Endodermal cell (in vitro differentiated cells): ENCODE results near the gene ZCWPW1. TPM values are rescaled to one million over a fixed set of nuclear protein-coding genes. Genes with fewer than 3 reads are reported as not detected.

Source experiments
- DNase-seq: peaks from one replicate; pipeline ENCODE4 v3.0.0-alpha.2; 2017
- H3K27ac ChIP-seq: 2 replicates; pipeline ENCODE4 v1.5.1; 2013; ENCODE audit warnings: mild to moderate bottlenecking, low read depth, low read length, moderate library complexity
- H3K27me3 ChIP-seq: 2 replicates; pipeline ENCODE4 v1.6.1; 2013; ENCODE audit warnings: mild to moderate bottlenecking, low read length, moderate library complexity; ENCODE audit not compliant: insufficient read depth, control insufficient read depth, poor library complexity, severe bottlenecking
- H3K36me3 ChIP-seq: 2 replicates; pipeline ENCODE4 v1.7.0; 2013; ENCODE audit warnings: mild to moderate bottlenecking, low read length, moderate library complexity; ENCODE audit not compliant: control insufficient read depth, insufficient read depth
- H3K4me1 ChIP-seq: one replicate; pipeline ENCODE4 v1.7.0; 2013; ENCODE audit warnings: low read length; ENCODE audit not compliant: control insufficient read depth, insufficient read depth
- H3K4me3 ChIP-seq: 2 replicates; pipeline ENCODE4 v1.5.1; 2013; ENCODE audit warnings: mild to moderate bottlenecking, low read length, moderate library complexity
- H3K9ac ChIP-seq: 2 replicates; pipeline ENCODE4 v1.6.1; 2013; ENCODE audit warnings: mild to moderate bottlenecking, low read length, moderate library complexity; ENCODE audit not compliant: poor library complexity, severe bottlenecking; ENCODE audit errors: extremely low read depth
- H3K9me3 ChIP-seq: 2 replicates; pipeline ENCODE4 v1.6.1; 2013; ENCODE audit warnings: mild to moderate bottlenecking, low read length, moderate library complexity; ENCODE audit not compliant: control insufficient read depth
- H3K27ac Mint-ChIP-seq: 2 replicates; pipeline ENCODE4 v1.8.0; 2020; ENCODE audit warnings: mixed read lengths
- H3K27me3 Mint-ChIP-seq: 2 replicates; pipeline ENCODE4 v1.8.0; 2021; ENCODE audit warnings: mild to moderate bottlenecking, mixed read lengths; ENCODE audit not compliant: insufficient read depth
- H3K36me3 Mint-ChIP-seq: 2 replicates; pipeline ENCODE4 v1.8.0; 2020; ENCODE audit warnings: low read depth, mixed read lengths
- H3K4me1 Mint-ChIP-seq: 2 replicates; pipeline ENCODE4 v1.8.0; 2020; ENCODE audit warnings: mixed read lengths
- H3K4me3 Mint-ChIP-seq: 2 replicates; pipeline ENCODE4 v1.8.0; 2020; ENCODE audit warnings: mild to moderate bottlenecking, moderate library complexity, mixed read lengths
- H3K9me3 Mint-ChIP-seq: 2 replicates; pipeline ENCODE4 v1.8.0; 2020; ENCODE audit warnings: mild to moderate bottlenecking, mixed read lengths
- CTCF ChIP-seq: fragments of 200-600 bp; sonication (generic); conservative IDR thresholded peaks from 2 replicates; pipeline ENCODE4 v1.5.0; 2021; ENCODE audit warnings: antibody characterized with exemption, mild to moderate bottlenecking
- WGBS, 2 experiments: methylation state at CpG; one replicate each; pipeline versions ENCODE4 v1.1.5 to v1.1.7; 2013; ENCODE audit warnings: missing lambda C conversion rate in 2 of 2, mixed read lengths in 1 of 2; ENCODE audit not compliant: insufficient coverage in 1 of 2, insufficient read length in 1 of 2; 5-methylcytosine and 5-hydroxymethylcytosine counted together
- total RNA-seq, 2 donors: library from RNA; stranded (reverse); fragmentation: NEBNext Ultra II Directional in 1 of 2; extraction: Animal tissue kit (Norgen Biotek cat#: 25700) in 1 of 2; gene quantifications; 2 replicates in 1 of 2; 3 replicates in 1 of 2; pipeline ENCODE4 v1.2.1, GENCODE V29; 2021

Gene ZCWPW1
- total RNA-seq, 2 donors from 2014 or later = 1.9 to 2.3 TPM

GRCh38 chr7:100372694-100373093, 55.8 kb downstream of the ZCWPW1 start:
- no peak overlapping the region for H3K4me3 Mint-ChIP-seq
- Histone ChIP-seq H3K27ac (no peak overlapping the region), H3K9me3 (no peaks in the 10 kb centered on the region), H3K27me3 (no peaks in the 10 kb centered on the region), H3K9ac (no peak overlapping the region), H3K36me3 (peaks cover 8% of the 10 kb centered on the region), H3K4me1 (no peaks in the 10 kb centered on the region), H3K4me3 (no peak overlapping the region)
- WGBS, 2 experiments = 78 to 84% methylated on average over 3 to 6 of the region's 6 CpGs
- peaks cover under 1% of the 10 kb centered on the region for H3K36me3 Mint-ChIP-seq
- no peak overlapping the region for H3K27ac Mint-ChIP-seq
- DNase-seq = no peak
- no peak for TF ChIP-seq CTCF
- no peaks in the 10 kb centered on the region for H3K27me3 Mint-ChIP-seq
- H3K4me1 Mint-ChIP-seq = peaks cover 5% of the 10 kb centered on the region
- H3K9me3 Mint-ChIP-seq = no peaks in the 10 kb centered on the region

- peak; percentile 59 for DNase-seq
- Histone ChIP-seq H3K36me3 (peaks cover 8% of the 10 kb centered on the region), H3K4me3 (no peak overlapping the region), H3K9me3 (no peaks in the 10 kb centered on the region), H3K9ac (no peak overlapping the region), H3K27me3 (no peaks in the 10 kb centered on the region), H3K27ac (no peak overlapping the region), H3K4me1 (no peaks in the 10 kb centered on the region)
- Mint-ChIP-seq H3K27me3 (no peaks in the 10 kb centered on the region), H3K4me1 (peaks cover 5% of the 10 kb centered on the region), H3K9me3 (no peaks in the 10 kb centered on the region), H3K27ac (no peak overlapping the region), H3K36me3 (peaks cover 5% of the 10 kb centered on the region), H3K4me3 (no peak overlapping the region)
- 78 to 80% methylated on average over 2 to 8 of the region's 8 CpGs for WGBS, 2 experiments
- TF ChIP-seq CTCF = no peak
Observed at GRCh38 chr7:100372256-100372655, 56.2 kb downstream of the ZCWPW1 start.

- no peak for DNase-seq
- TF ChIP-seq CTCF = no peak
- H3K9me3 ChIP-seq = no peaks in the 10 kb centered on the region
- no peaks in the 10 kb centered on the region for H3K4me1 ChIP-seq
- H3K9ac ChIP-seq = no peak overlapping the region
- H3K27ac ChIP-seq = no peak overlapping the region
- Mint-ChIP-seq H3K4me3 (no peak overlapping the region), H3K4me1 (peaks cover 5% of the 10 kb centered on the region), H3K27me3 (no peaks in the 10 kb centered on the region), H3K27ac (no peak overlapping the region), H3K9me3 (no peaks in the 10 kb centered on the region), H3K36me3 (peaks cover 7% of the 10 kb centered on the region)
- H3K4me3 ChIP-seq = no peak overlapping the region
- 92 to 98% methylated on average over 5 to 7 of the region's 7 CpGs for WGBS, 2 experiments
- peaks cover 8% of the 10 kb centered on the region for H3K36me3 ChIP-seq
- H3K27me3 ChIP-seq = no peaks in the 10 kb centered on the region
Observed at GRCh38 chr7:100371561-100372171, 56.8 kb downstream of the ZCWPW1 start.
